Fibroblast of pulmonary artery (primary cell): Measurements from ENCODE around the gene ARID1B.

Source experiments
- DNase-seq: peaks from one replicate; pipeline ENCODE4 v3.0.0-alpha.2; 2010; ENCODE audit warnings: low read depth
- H3K4me3 ChIP-seq: replicated peaks from 2 replicates; pipeline ENCODE4 v1.5.1; 2011; ENCODE audit warnings: low read depth, mild to moderate bottlenecking, control low read depth, low read length, moderate library complexity
- CTCF ChIP-seq: IDR thresholded peaks from 2 replicates; pipeline ENCODE4 v1.5.1; 2011; ENCODE audit warnings: mild to moderate bottlenecking, control low read depth, low read length, inconsistent platforms; ENCODE audit errors: missing control alignments

The ARID1B gene

GRCh38 chr6:157095569-157095968 lies 318.4 kb downstream of the ARID1B start:
- TF ChIP-seq CTCF, result no peak
- DNase-seq, result no peak
- no peak overlapping the region for H3K4me3 ChIP-seq

GRCh38 chr6:157096105-157096504 lies 318.9 kb downstream of the ARID1B start:
- no peak for DNase-seq
- H3K4me3 ChIP-seq, result no peak overlapping the region
- no peak for TF ChIP-seq CTCF

GRCh38 chr6:157096522-157096921 lies 319.3 kb downstream of the ARID1B start:
- no peak overlapping the region for H3K4me3 ChIP-seq
- DNase-seq, result no peak
- no peak for TF ChIP-seq CTCF

- DNase-seq, result no peak
- H3K4me3 ChIP-seq, result no peak overlapping the region
- no peak for TF ChIP-seq CTCF
These were observed 320.2 kb downstream of the ARID1B start for GRCh38 chr6:157097255-157097955.

GRCh38 chr6:157098999-157099398 lies 321.8 kb downstream of the ARID1B start:
- H3K4me3 ChIP-seq, result no peak overlapping the region
- no peak for DNase-seq
- TF ChIP-seq CTCF, result no peak

- H3K4me3 ChIP-seq, result no peak overlapping the region
- peak; percentile 56 for DNase-seq
- TF ChIP-seq CTCF, result no peak
These were observed 322.9 kb downstream of the ARID1B start for GRCh38 chr6:157099912-157100593.

- DNase-seq, result no peak
- no peak overlapping the region for H3K4me3 ChIP-seq
- TF ChIP-seq CTCF, result no peak
These were observed 324.0 kb downstream of the ARID1B start for GRCh38 chr6:157101166-157101565.
